Keratinocyte (primary cell): ENCODE data around the gene FGF21. TPM values are rescaled to one million over a fixed set of nuclear protein-coding genes. Genes with fewer than 3 reads are reported as not detected.
A peak's percentile ranks its signal among the peaks of the same experiment; 100 is the strongest.

Source experiments
- DNase-seq: peaks from one replicate; pipeline ENCODE4 v3.0.0-alpha.2; 2011; ENCODE audit warnings: low read depth, missing footprints, low spot score
- FAIRE-seq: peaks from 2 replicates; lab custom pipeline; 2011; peaks lifted over from hg19 to GRCh38; lab: Jason Lieb, UNC
- H2AFZ ChIP-seq: 2 replicates; pipeline ENCODE4 v1.6.0; 2012; ENCODE audit warnings: low read length, control low read depth, inconsistent platforms; ENCODE audit not compliant: control insufficient read depth
- H3K27ac ChIP-seq: 2 replicates; pipeline ENCODE4 v1.5.1; 2011; ENCODE audit warnings: low read length; ENCODE audit not compliant: control insufficient read depth, insufficient read depth
- H3K27me3 ChIP-seq: 3 replicates; pipeline ENCODE4 v1.6.0; 2011; ENCODE audit warnings: low read length; ENCODE audit not compliant: control insufficient read depth, insufficient read depth; ENCODE audit errors: extremely low read depth
- H3K36me3 ChIP-seq, 2 experiments: 2 replicates in 1 of 2; 3 replicates in 1 of 2; pipeline ENCODE4 v1.5.1; 2011; ENCODE audit warnings: low read length in 2 of 2, mild to moderate bottlenecking in 1 of 2; ENCODE audit not compliant: control insufficient read depth in 2 of 2, insufficient read depth in 2 of 2; ENCODE audit errors: extremely low read depth in 1 of 2
- H3K4me1 ChIP-seq: 3 replicates; pipeline ENCODE4 v1.5.1; 2011; ENCODE audit warnings: low read length; ENCODE audit not compliant: control insufficient read depth, insufficient read depth; ENCODE audit errors: extremely low read depth
- H3K4me2 ChIP-seq: 3 replicates; pipeline ENCODE4 v1.6.0; 2011; ENCODE audit warnings: low read depth, low read length; ENCODE audit not compliant: control insufficient read depth, insufficient read depth; ENCODE audit errors: extremely low read depth
- H3K4me3 ChIP-seq, 3 experiments: fragments of 200-600 bp in 1 of 3; sonication (generic) in 1 of 3; 2 replicates in 2 of 3; 3 replicates in 1 of 3; pipeline ENCODE4 v1.5.1; 2011 to 2016; ENCODE audit warnings: low read length in 3 of 3, mild to moderate bottlenecking in 3 of 3, control low read depth in 2 of 3, inconsistent platforms in 1 of 3, low read depth in 1 of 3, mixed read lengths in 1 of 3, mixed run types in 1 of 3, moderate library complexity in 1 of 3; ENCODE audit not compliant: control insufficient read depth in 2 of 3, insufficient read depth in 2 of 3; ENCODE audit errors: extremely low read depth in 1 of 3
- H3K79me2 ChIP-seq: 2 replicates; pipeline ENCODE4 v1.6.0; 2012; ENCODE audit warnings: low read length; ENCODE audit not compliant: control insufficient read depth, insufficient read depth
- H3K9ac ChIP-seq: 3 replicates; pipeline ENCODE4 v1.6.0; 2011; ENCODE audit warnings: low read length; ENCODE audit not compliant: control insufficient read depth, insufficient read depth; ENCODE audit errors: extremely low read depth
- H3K9me1 ChIP-seq: 3 replicates; pipeline ENCODE4 v1.6.0; 2011; ENCODE audit warnings: low read length; ENCODE audit not compliant: control insufficient read depth, insufficient read depth; ENCODE audit errors: extremely low read depth
- H3K9me3 ChIP-seq: 2 replicates; pipeline ENCODE4 v1.5.1; 2012; ENCODE audit warnings: low read depth, low read length; ENCODE audit not compliant: control insufficient read depth
- H4K20me1 ChIP-seq: 3 replicates; pipeline ENCODE4 v1.6.0; 2011; ENCODE audit warnings: low read length; ENCODE audit not compliant: control insufficient read depth, insufficient read depth; ENCODE audit errors: extremely low read depth
- CTCF ChIP-seq, 3 experiments: IDR thresholded peaks in 1 of 3; conservative IDR thresholded peaks in 1 of 3; optimal IDR thresholded peaks in 1 of 3; 2 replicates in 2 of 3; 3 replicates in 1 of 3; pipeline versions ENCODE3 to v1.5.1; 2011; ENCODE audit warnings: low read length in 3 of 3, mild to moderate bottlenecking in 3 of 3, moderate library complexity in 2 of 3, control low read depth in 1 of 3, inconsistent platforms in 1 of 3; ENCODE audit not compliant: insufficient read depth in 2 of 3; ENCODE audit errors: extremely low read depth in 1 of 3
- EZH2 ChIP-seq: IDR thresholded peaks from one replicate; pipeline ENCODE4 v1.6.1; 2012; ENCODE audit warnings: inconsistent platforms, mild to moderate bottlenecking, low read length, moderate library complexity
- dilution Hi-C: fragments of 300-500 bp; cut with MboI; formaldehyde crosslinking; loops from one replicate; pipeline ENCODE4 v1.7.0; 2020; ENCODE audit warnings: low sequenced_read_pairs; ENCODE audit not compliant: extremely low pct_ligation_motif_present
- polyA plus RNA-seq, 5 experiments: library from polyadenylated mRNA; depleted of rRNA in 3 of 5; stranded (reverse) in 3 of 5; stranded (forward) in 1 of 5; unstranded in 1 of 5; fragments of >200 nt; gene quantifications; 1 replicate in 1 of 5; 2 replicates in 3 of 5; 3 replicates in 1 of 5; pipeline versions ENCODE4 v1.2.1 to v1.2.3, GENCODE V29; 2011 to 2012; ENCODE audit warnings: missing spikeins in 2 of 5, low read depth in 1 of 5, low replicate concordance in 1 of 5

The FGF21 gene
- polyA plus RNA-seq, 1 donor (not counting 4 experiments of a cell fraction or from before 2014, with no cell fraction given), result not detected

- Histone ChIP-seq H3K9ac (peak overlapping the region; percentile 41), H3K4me3 (peak overlapping the region; percentile 32 to 65 (median 60)), H3K27me3 (no peaks in the 10 kb centered on the region), H2AFZ (peak overlapping the region; percentile 82), H3K4me1 (peaks cover 5% of the 10 kb centered on the region), H3K4me2 (peak overlapping the region; percentile 73), H3K36me3 (no peaks in the 10 kb centered on the region), H3K27ac (no peak overlapping the region), H4K20me1 (no peaks in the 10 kb centered on the region), H3K79me2 (no peaks in the 10 kb centered on the region), H3K9me1 (no peaks in the 10 kb centered on the region), H3K9me3 (no peaks in the 10 kb centered on the region)
- TF ChIP-seq EZH2, result no peak
- TF ChIP-seq CTCF (optimal IDR thresholded peaks at IDR 0.05 in 1 of 3, IDR thresholded peaks at IDR 0.05 in 1 of 3, conservative IDR thresholded peaks at IDR 0.05 in 1 of 3; ENCODE audit: extremely low read depth in 1 of 3, insufficient read depth in 2 of 3, low read length in 3 of 3), result peak in 1 of 3 experiments; percentile 18
- FAIRE-seq (no peak), DNase-seq (no peak)
- dilution Hi-C loops, result no loop called here
Observed at GRCh38 chr19:48735031-48735615, 20.2 kb upstream of the FGF21 start.

DNA sequence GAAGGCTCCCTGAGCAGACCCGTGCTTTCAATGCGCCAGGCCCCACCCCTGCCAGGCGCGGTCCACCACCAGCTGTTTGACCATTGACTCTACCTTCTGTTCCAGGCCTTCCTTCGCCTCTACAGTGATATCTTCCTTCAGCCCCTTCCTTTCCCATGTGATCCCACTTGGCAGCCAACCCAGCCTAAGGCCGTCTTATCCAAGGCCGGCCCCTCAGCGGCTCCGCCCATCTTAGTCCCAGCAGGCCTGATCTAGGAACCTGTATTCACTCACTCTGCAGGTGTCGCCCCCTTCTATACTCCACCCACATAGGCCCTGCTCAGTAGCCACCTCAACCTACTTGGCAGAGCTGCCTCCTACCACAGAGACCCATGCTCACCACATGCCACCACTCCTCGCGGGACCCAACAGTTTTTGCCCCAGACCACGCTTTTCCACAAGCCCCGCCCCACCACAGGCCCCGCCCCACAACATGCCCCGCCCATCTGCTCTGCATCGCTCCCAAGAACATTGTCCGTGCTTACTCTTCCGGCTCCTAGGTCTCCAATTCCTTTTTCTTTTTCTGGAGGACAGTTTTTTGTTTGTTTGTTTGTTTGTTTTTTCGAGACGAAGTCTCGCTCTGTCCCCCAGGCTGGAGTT is 17.8 kb upstream of the FGF21 start:
- no peak overlapping the region for H3K4me3 ChIP-seq

More for the DNA sequence above, 17.8 kb upstream of the FGF21 start:
- Histone ChIP-seq H3K9me3 (no peaks in the 10 kb centered on the region), H3K4me2 (no peak overlapping the region), H3K27ac (no peak overlapping the region), H3K9ac (no peak overlapping the region), H3K27me3 (no peaks in the 10 kb centered on the region), H3K79me2 (no peaks in the 10 kb centered on the region), H3K9me1 (no peaks in the 10 kb centered on the region), H3K4me1 (peaks cover 16% of the 10 kb centered on the region), H4K20me1 (no peaks in the 10 kb centered on the region), H2AFZ (no peak overlapping the region), H3K36me3 (no peaks in the 10 kb centered on the region)
- no peak for FAIRE-seq
- TF ChIP-seq EZH2 (no peak), CTCF (optimal IDR thresholded peaks at IDR 0.05 in 1 of 3, IDR thresholded peaks at IDR 0.05 in 1 of 3, conservative IDR thresholded peaks at IDR 0.05 in 1 of 3; ENCODE audit: extremely low read depth in 1 of 3, insufficient read depth in 2 of 3, low read length in 3 of 3) (no peak)
- dilution Hi-C loops, result no loop called here
- DNase-seq, result no peak
